Neural cell (in vitro differentiated cells): ENCODE measurements around the gene KLHL36.

Source experiments
- CTCF ChIP-seq: fragments of 450-650 bp; IDR thresholded peaks from 2 replicates; pipeline ENCODE4 v1.5.1; 2014; ENCODE audit warnings: antibody characterized with exemption, mild to moderate bottlenecking, moderate library complexity; ENCODE audit not compliant: poor library complexity, severe bottlenecking
- EP300 ChIP-seq: fragments of 450-650 bp; conservative IDR thresholded peaks from 2 replicates; pipeline ENCODE4 v1.6.1; 2014; ENCODE audit warnings: antibody characterized with exemption, mild to moderate bottlenecking, moderate library complexity; ENCODE audit not compliant: poor library complexity, severe bottlenecking
- EZH2 ChIP-seq: fragments of 200-600, 300-800 bp; shearing (Covaris generic), sonication (generic); IDR thresholded peaks from 2 replicates; pipeline ENCODE4 v1.6.1; 2014; ENCODE audit warnings: antibody characterized with exemption, low read length, borderline replicate concordance, mild to moderate bottlenecking; ENCODE audit not compliant: insufficient read depth, poor library complexity, severe bottlenecking
- MXI1 ChIP-seq: fragments of 450-650 bp; conservative IDR thresholded peaks from 2 replicates; pipeline ENCODE4 v1.6.1; 2014; ENCODE audit warnings: antibody characterized with exemption, mild to moderate bottlenecking; ENCODE audit not compliant: poor library complexity, severe bottlenecking
- POLR2AphosphoS5 ChIP-seq: IDR thresholded peaks from 2 replicates; pipeline ENCODE4 v1.6.1; 2012
- REST ChIP-seq: IDR thresholded peaks from 2 replicates; pipeline ENCODE4 v1.6.1; 2012; ENCODE audit warnings: borderline replicate concordance
- SMC3 ChIP-seq: fragments of 450-650 bp; conservative IDR thresholded peaks from 2 replicates; pipeline ENCODE4 v1.6.1; 2014; ENCODE audit warnings: antibody characterized with exemption, mild to moderate bottlenecking, moderate library complexity; ENCODE audit not compliant: poor library complexity

GRCh38 chr16:84672276-84673202 lies 24.2 kb downstream of the KLHL36 start:
- peak; percentile 25 for TF ChIP-seq CTCF
- no peak for TF ChIP-seq EP300
- no peak for TF ChIP-seq SMC3
- TF ChIP-seq EZH2, result no peak
- TF ChIP-seq REST, result no peak
- TF ChIP-seq POLR2AphosphoS5, result no peak
- TF ChIP-seq MXI1, result no peak
